CD4-positive, alpha-beta T cell (primary cell): ENCODE measurements around the gene CUZD1. TPM values are rescaled to one million over a fixed set of nuclear protein-coding genes. Genes with fewer than 3 reads are reported as not detected.

ENCODE experiments used
- ATAC-seq: fragments of 200-7000 bp; cut with Tn5 transposase; one replicate; pipeline ENCODE4 v1.10.0; 2022; ENCODE audit warnings: mild to moderate bottlenecking; ENCODE audit not compliant: poor library complexity
- CTCF ChIA-PET: fragments of 350-600 bp; sonication (Branson Sonifier 250); formaldehyde crosslinking; loops from one replicate; lab custom pipeline; 2021; ENCODE audit warnings: antibody characterized with exemption, inconsistent platforms; lab: Charles Lee
- POLR2A ChIA-PET: fragments of 350-600 bp; sonication (Branson Sonifier 250); formaldehyde crosslinking; loops from one replicate; lab custom pipeline; 2021; ENCODE audit warnings: antibody characterized with exemption, inconsistent platforms; lab: Charles Lee
- DNase-seq, 14 experiments: peaks; one replicate each; pipeline ENCODE4 v3.0.0-alpha.2; 2013 to 2020; ENCODE audit warnings: mixed read lengths in 2 of 14
- H3K27ac ChIP-seq, 2 donors: one replicate each; pipeline versions ENCODE4 v1.5.1 to v1.7.0; 2013; ENCODE audit warnings: low read length in 2 of 2, low read depth in 1 of 2, mild to moderate bottlenecking in 1 of 2
- H3K27me3 ChIP-seq, 2 experiments: 1 replicate in 1 of 2; 2 replicates in 1 of 2; pipeline versions ENCODE4 v1.6.1 to v1.7.0; 2013; ENCODE audit warnings: low read length in 2 of 2, control low read depth in 1 of 2, mild to moderate bottlenecking in 1 of 2, moderate library complexity in 1 of 2; ENCODE audit not compliant: insufficient read depth in 2 of 2, control insufficient read depth in 1 of 2
- H3K36me3 ChIP-seq: one replicate; pipeline ENCODE4 v1.6.1; 2013; ENCODE audit warnings: low read length, control low read depth; ENCODE audit not compliant: insufficient read depth
- H3K4me1 ChIP-seq: one replicate; pipeline ENCODE4 v1.6.1; 2013; ENCODE audit warnings: low read length, control low read depth; ENCODE audit not compliant: insufficient read depth
- H3K4me3 ChIP-seq: one replicate; pipeline ENCODE4 v1.5.1; 2013; ENCODE audit warnings: mild to moderate bottlenecking, low read length, moderate library complexity
- H3K9me3 ChIP-seq, 2 experiments: 1 replicate in 1 of 2; 2 replicates in 1 of 2; pipeline versions ENCODE4 v1.6.1 to v1.7.0; 2013; ENCODE audit warnings: low read length in 2 of 2, mild to moderate bottlenecking in 2 of 2, control low read depth in 1 of 2, moderate library complexity in 1 of 2; ENCODE audit not compliant: control insufficient read depth in 1 of 2, insufficient read depth in 1 of 2
- H3K27ac Mint-ChIP-seq: one replicate; pipeline ENCODE4 v1.8.0; 2020; ENCODE audit warnings: mixed read lengths
- H3K27me3 Mint-ChIP-seq: one replicate; pipeline ENCODE4 v1.8.0; 2021; ENCODE audit warnings: mixed read lengths
- H3K36me3 Mint-ChIP-seq: one replicate; pipeline ENCODE4 v1.8.0; 2021; ENCODE audit warnings: low read depth, mixed read lengths
- H3K4me1 Mint-ChIP-seq: one replicate; pipeline ENCODE4 v1.8.0; 2021; ENCODE audit warnings: low read depth, mixed read lengths
- H3K4me3 Mint-ChIP-seq: one replicate; pipeline ENCODE4 v1.8.0; 2020; ENCODE audit warnings: mild to moderate bottlenecking, mixed read lengths
- H3K9me3 Mint-ChIP-seq: one replicate; pipeline ENCODE4 v1.8.0; 2020; ENCODE audit warnings: mixed read lengths
- CTCF ChIP-seq: fragments of 200-600 bp; IDR thresholded peaks from one replicate; pipeline ENCODE4 v1.8.0; 2022; ENCODE audit warnings: antibody characterized with exemption, mild to moderate bottlenecking
- intact Hi-C, 2 experiments: fragments of 100-400 bp; cut with DNase I in 1 of 2; cut with micrococcal nuclease in 1 of 2; formaldehyde crosslinking; loops; one replicate each; pipeline versions ENCODE4 v1.15.1 to v1.9.0; 2023 to 2025; cut with DNase I, micrococcal nuclease
- total RNA-seq, 174 experiments: library from RNA in 2 of 174; stranded (reverse) in 2 of 174; gene quantifications; one replicate each; pipeline ENCODE4 v1.2.3 and lab custom pipeline; 2021 to 2026

CUZD1 gene
- total RNA-seq, 2 experiments from 2014 or later, result 0.27 to 0.64 TPM

- Mint-ChIP-seq H3K9me3 (peaks cover 6% of the 10 kb centered on the region), H3K4me1 (no peaks in the 10 kb centered on the region), H3K4me3 (no peak overlapping the region), H3K27ac (no peak overlapping the region), H3K36me3 (peaks cover 75% of the 10 kb centered on the region), H3K27me3 (no peaks in the 10 kb centered on the region)
- no peak for TF ChIP-seq CTCF
- H3K9me3 ChIP-seq, result peaks cover 0 to 3% of the 10 kb centered on the region in 2 experiments
- no peak for ATAC-seq
- H3K27me3 ChIP-seq, result no peaks in the 10 kb centered on the region
- H3K4me3 ChIP-seq, result no peak overlapping the region
- POLR2A ChIA-PET, result no interaction called here
- no peak for DNase-seq
- H3K36me3 ChIP-seq, result peaks cover 14% of the 10 kb centered on the region
- CTCF ChIA-PET, result no interaction called here
- intact Hi-C loops, result no loop called here
- H3K27ac ChIP-seq, result no peak overlapping the region
- no peaks in the 10 kb centered on the region for H3K4me1 ChIP-seq
Measured at GRCh38 chr10:122841569-122841968, 4.1 kb downstream of the CUZD1 start.

DNA sequence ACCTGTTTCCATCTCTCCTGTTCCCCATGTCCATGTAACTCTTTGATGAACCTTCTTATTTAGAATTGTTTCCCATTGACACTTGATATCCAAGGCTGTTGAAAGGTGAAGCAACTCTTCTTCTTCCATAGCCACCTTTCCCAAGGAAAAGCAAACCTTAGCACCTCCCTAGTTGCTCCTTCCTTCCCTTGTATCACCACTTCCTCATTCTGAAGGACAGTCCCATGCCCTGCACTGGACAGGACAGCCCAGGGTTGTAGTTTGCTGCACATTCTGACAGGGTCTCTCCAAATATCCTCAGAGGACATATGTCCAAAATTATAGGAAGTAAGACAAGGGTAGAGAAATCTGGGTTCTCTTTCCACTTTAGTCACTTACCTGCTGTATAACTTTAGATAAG, 6.2 kb downstream of the CUZD1 start:
- no peak overlapping the region for H3K27ac Mint-ChIP-seq
- ATAC-seq, result no peak
- intact Hi-C loops, result no loop called here

GRCh38 chr10:122838880-122839279, 6.8 kb downstream of the CUZD1 start:
- H3K27me3 ChIP-seq, result no peaks in the 10 kb centered on the region
- POLR2A ChIA-PET, result no interaction called here
- Mint-ChIP-seq H3K36me3 (peaks cover 73% of the 10 kb centered on the region), H3K27ac (no peak overlapping the region), H3K9me3 (peaks cover 4% of the 10 kb centered on the region), H3K4me1 (no peaks in the 10 kb centered on the region), H3K27me3 (no peaks in the 10 kb centered on the region), H3K4me3 (no peak overlapping the region)
- H3K9me3 ChIP-seq, result no peaks in the 10 kb centered on the region
- no peak for TF ChIP-seq CTCF
- no peak for ATAC-seq
- no peak for DNase-seq
- H3K27ac ChIP-seq, result no peak overlapping the region
- intact Hi-C loops, result no loop called here
- peaks cover 10% of the 10 kb centered on the region for H3K36me3 ChIP-seq
- no peak overlapping the region for H3K4me3 ChIP-seq
- H3K4me1 ChIP-seq, result no peaks in the 10 kb centered on the region
- CTCF ChIA-PET, result no interaction called here

More for the DNA sequence above, 6.2 kb downstream of the CUZD1 start:
- TF ChIP-seq CTCF, result no peak
- H3K4me1 ChIP-seq, result no peaks in the 10 kb centered on the region
- Mint-ChIP-seq H3K4me1 (no peaks in the 10 kb centered on the region), H3K27me3 (no peaks in the 10 kb centered on the region), H3K9me3 (peaks cover 4% of the 10 kb centered on the region), H3K36me3 (peaks cover 74% of the 10 kb centered on the region), H3K4me3 (no peak overlapping the region)
- H3K4me3 ChIP-seq, result no peak overlapping the region
- POLR2A ChIA-PET, result no interaction called here
- CTCF ChIA-PET, result no interaction called here
- DNase-seq, result no peak
- H3K27me3 ChIP-seq, result no peaks in the 10 kb centered on the region
- no peaks in the 10 kb centered on the region for H3K9me3 ChIP-seq
- peaks cover 9% of the 10 kb centered on the region for H3K36me3 ChIP-seq
- H3K27ac ChIP-seq, result no peak overlapping the region
